Measurements from ENCODE around the gene DRAP1. TPM values are rescaled to one million over a fixed set of nuclear protein-coding genes. Genes with fewer than 3 reads are reported as not detected.

The DRAP1 gene
- total and polyA plus RNA-seq, 2 experiments from 2014 or later: 307 to 533 TPM

DNA sequence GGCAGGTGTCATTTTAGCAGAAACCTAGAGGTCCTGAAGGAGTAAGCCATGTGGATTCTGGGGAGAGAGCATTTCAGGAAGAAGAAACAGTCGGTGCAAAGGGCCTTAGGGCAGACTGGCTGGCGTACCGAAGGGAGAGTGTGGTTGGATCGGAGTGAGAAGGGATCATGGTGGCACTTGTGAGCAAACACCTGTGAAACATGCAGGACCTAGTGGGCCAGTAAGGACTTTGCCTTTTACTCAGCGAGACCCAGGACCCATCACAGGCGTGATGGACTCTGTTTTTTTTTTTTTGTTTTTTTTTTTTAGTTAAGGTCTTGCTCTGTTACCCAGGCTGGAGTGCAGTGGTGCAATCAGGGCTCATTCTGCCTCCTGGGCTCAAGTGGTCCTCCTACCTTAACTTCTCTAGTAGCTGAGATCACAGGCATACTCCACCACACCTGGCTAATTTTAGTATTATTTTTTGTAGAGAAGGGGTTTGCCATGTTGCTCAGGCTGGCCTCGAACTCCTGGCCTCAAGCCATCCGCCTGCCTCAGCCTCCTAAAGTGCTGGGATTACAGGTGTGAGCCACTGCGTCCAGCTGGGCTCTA, 22.6 kb downstream of the DRAP1 start:
- no peak for DNase-seq

DNA sequence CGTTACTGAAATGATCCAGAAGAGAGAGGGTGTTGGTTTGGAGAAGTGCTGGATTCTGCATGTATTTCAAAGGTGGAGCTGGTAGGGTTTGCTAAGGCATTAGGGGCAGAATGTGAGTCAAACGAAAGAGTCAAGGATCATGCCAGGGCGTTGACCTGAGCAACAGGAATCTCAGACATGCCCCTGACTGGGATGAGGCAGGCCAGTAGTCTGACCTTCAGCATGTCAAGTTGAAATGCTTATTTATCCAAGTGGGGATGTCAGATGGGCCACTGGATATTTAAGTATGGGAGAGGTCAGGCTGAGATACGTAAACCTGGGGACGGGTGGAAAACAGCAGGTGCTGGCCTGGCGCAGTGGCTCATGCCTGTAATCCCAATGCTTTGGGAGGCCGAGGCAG, 23.3 kb downstream of the DRAP1 start:
- H3K79me2 ChIP-seq (ENCODE audit: insufficient read depth): no peaks in the 10 kb centered on the region
- no peak overlapping the region for H2AFZ ChIP-seq
- no peaks in the 10 kb centered on the region for H3K36me3 ChIP-seq (ENCODE audit: low read depth)
- no peak overlapping the region for H3K4me2 ChIP-seq (ENCODE audit: unreplicated experiment)
- TF ChIP-seq EZH2 (IDR thresholded peaks at IDR 0.05; ENCODE audit: insufficient read depth, poor library complexity, severe bottlenecking) (no peak), EZH2phosphoT487 (IDR thresholded peaks at IDR 0.05; ENCODE audit: insufficient read depth, low read depth) (no peak)
- no peak overlapping the region for H3K9ac ChIP-seq
- 83 to 88% methylated on average over 7 of the region's 7 CpGs for WGBS, 2 experiments (ENCODE audit: low coverage in 1 of 2, low lambda C conversion rate in 2 of 2, missing lambda C conversion rate in 2 of 2)
- in situ Hi-C loops (cut with MboI): no loop called here
- H4K20me1 ChIP-seq (ENCODE audit: insufficient read depth): no peaks in the 10 kb centered on the region
- peaks cover 24% of the 10 kb centered on the region for H3F3A ChIP-seq (ENCODE audit: insufficient read depth)
- no peaks in the 10 kb centered on the region for H3K27me3 ChIP-seq (replicated peaks; ENCODE audit: insufficient read depth)
- no peaks in the 10 kb centered on the region for H3K9me2 ChIP-seq (ENCODE audit: insufficient read depth)
- peaks cover 22% of the 10 kb centered on the region for H3K4me1 ChIP-seq (ENCODE audit: insufficient read depth)
- no peak overlapping the region for H3K4me3 ChIP-seq
- no peaks in the 10 kb centered on the region for H3K9me3 ChIP-seq (ENCODE audit: low read depth)
- DNase-seq: no peak
- H3K27ac ChIP-seq: no peak overlapping the region

More for the DNA sequence above, 22.6 kb downstream of the DRAP1 start:
- Histone ChIP-seq H3K79me2 (ENCODE audit: insufficient read depth) (no peaks in the 10 kb centered on the region), H3K4me1 (ENCODE audit: insufficient read depth) (peaks cover 22% of the 10 kb centered on the region), H3K9ac (no peak overlapping the region), H3K9me3 (ENCODE audit: low read depth) (no peaks in the 10 kb centered on the region), H3K27me3 (replicated peaks; ENCODE audit: insufficient read depth) (no peaks in the 10 kb centered on the region), H3F3A (ENCODE audit: insufficient read depth) (peaks cover 24% of the 10 kb centered on the region), H3K4me3 (0 out of 2 replicates have a peak overlapping the region, but pooled peaks have one; percentile 17), H3K36me3 (ENCODE audit: low read depth) (no peaks in the 10 kb centered on the region), H3K4me2 (ENCODE audit: unreplicated experiment) (peak overlapping the region; percentile 60), H3K27ac (peak overlapping the region; percentile 85), H3K9me2 (ENCODE audit: insufficient read depth) (no peaks in the 10 kb centered on the region), H2AFZ (peak overlapping the region; percentile 69), H4K20me1 (ENCODE audit: insufficient read depth) (no peaks in the 10 kb centered on the region)
- in situ Hi-C loops (cut with MboI): no loop called here
- whole genome bisulfite sequencing, 2 experiments (ENCODE audit: low coverage in 1 of 2, low lambda C conversion rate in 2 of 2, missing lambda C conversion rate in 2 of 2): 89 to 90% methylated on average over 9 of the region's 9 CpGs
- TF ChIP-seq EZH2phosphoT487 (IDR thresholded peaks at IDR 0.05; ENCODE audit: insufficient read depth, low read depth): no peak
- no peak for TF ChIP-seq EZH2 (IDR thresholded peaks at IDR 0.05; ENCODE audit: insufficient read depth, poor library complexity, severe bottlenecking)

DNA sequence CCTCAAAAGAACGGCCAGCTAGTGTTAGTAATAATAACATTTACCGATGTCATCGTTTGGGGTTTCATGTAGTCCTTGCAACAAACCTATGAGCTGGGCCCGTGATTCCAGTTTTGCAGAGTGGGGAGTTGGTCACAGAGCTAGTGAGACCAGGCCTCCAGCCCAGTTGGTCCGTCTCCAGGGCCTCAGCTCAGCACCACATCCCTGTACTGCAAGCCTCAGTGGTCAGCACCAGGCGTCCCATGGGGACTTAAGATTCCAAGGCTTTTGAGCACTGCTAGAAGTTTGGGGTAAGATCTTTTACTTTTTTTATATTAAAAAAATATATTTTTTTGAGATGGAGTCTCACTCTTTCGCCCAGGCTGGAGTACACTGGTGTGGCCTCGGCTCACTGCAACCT, 25.0 kb downstream of the DRAP1 start:
- Histone ChIP-seq H3K9me2 (ENCODE audit: insufficient read depth) (no peaks in the 10 kb centered on the region), H2AFZ (no peak overlapping the region), H3K27ac (no peak overlapping the region), H3K4me2 (ENCODE audit: unreplicated experiment) (no peak overlapping the region), H3K4me3 (no peak overlapping the region), H4K20me1 (ENCODE audit: insufficient read depth) (no peaks in the 10 kb centered on the region), H3K79me2 (ENCODE audit: insufficient read depth) (no peaks in the 10 kb centered on the region), H3K9me3 (ENCODE audit: low read depth) (no peaks in the 10 kb centered on the region), H3K4me1 (ENCODE audit: insufficient read depth) (peaks cover 22% of the 10 kb centered on the region), H3K36me3 (ENCODE audit: low read depth) (no peaks in the 10 kb centered on the region), H3K9ac (no peak overlapping the region), H3F3A (ENCODE audit: insufficient read depth) (peaks cover 24% of the 10 kb centered on the region), H3K27me3 (replicated peaks; ENCODE audit: insufficient read depth) (no peaks in the 10 kb centered on the region)
- TF ChIP-seq EZH2phosphoT487 (IDR thresholded peaks at IDR 0.05; ENCODE audit: insufficient read depth, low read depth) (no peak), EZH2 (IDR thresholded peaks at IDR 0.05; ENCODE audit: insufficient read depth, poor library complexity, severe bottlenecking) (no peak)
- in situ Hi-C loops (cut with MboI): no loop called here
- 93 to 94% methylated on average over 8 of the region's 8 CpGs for WGBS, 2 experiments (ENCODE audit: low coverage in 1 of 2, low lambda C conversion rate in 2 of 2, missing lambda C conversion rate in 2 of 2)
- no peak for DNase-seq

GRCh38 chr11:65944767-65945166, 25.5 kb downstream of the DRAP1 start:
- H3K4me3 ChIP-seq: no peak overlapping the region
- peaks cover 22% of the 10 kb centered on the region for H3K4me1 ChIP-seq (ENCODE audit: insufficient read depth)
- no peak for DNase-seq
- H3K36me3 ChIP-seq (ENCODE audit: low read depth): no peaks in the 10 kb centered on the region
- no peak overlapping the region for H3K4me2 ChIP-seq (ENCODE audit: unreplicated experiment)
- H3K9me2 ChIP-seq (ENCODE audit: insufficient read depth): no peaks in the 10 kb centered on the region
- H3K9me3 ChIP-seq (ENCODE audit: low read depth): no peaks in the 10 kb centered on the region
- no peaks in the 10 kb centered on the region for H4K20me1 ChIP-seq (ENCODE audit: insufficient read depth)
- in situ Hi-C loops (cut with MboI): no loop called here
- TF ChIP-seq EZH2phosphoT487 (IDR thresholded peaks at IDR 0.05; ENCODE audit: insufficient read depth, low read depth): no peak
- no peak for TF ChIP-seq EZH2 (IDR thresholded peaks at IDR 0.05; ENCODE audit: insufficient read depth, poor library complexity, severe bottlenecking)
- H2AFZ ChIP-seq: no peak overlapping the region
- no peaks in the 10 kb centered on the region for H3K27me3 ChIP-seq (replicated peaks; ENCODE audit: insufficient read depth)
- H3F3A ChIP-seq (ENCODE audit: insufficient read depth): peaks cover 24% of the 10 kb centered on the region
- no peak overlapping the region for H3K27ac ChIP-seq
- H3K79me2 ChIP-seq (ENCODE audit: insufficient read depth): no peaks in the 10 kb centered on the region
- no peak overlapping the region for H3K9ac ChIP-seq
- WGBS, 2 experiments (ENCODE audit: low coverage in 1 of 2, low lambda C conversion rate in 2 of 2, missing lambda C conversion rate in 2 of 2): 67 to 77% methylated on average over 8 of the region's 8 CpGs
